Hippocampal formation (tissue), 2 donors: ENCODE data around the gene LGALS14.

Experiments
- DNase-seq, 2 donors: peaks; one replicate each; lab custom pipeline; 2025; lab: John Stamatoyannopoulos, UW

Gene LGALS14

DNA sequence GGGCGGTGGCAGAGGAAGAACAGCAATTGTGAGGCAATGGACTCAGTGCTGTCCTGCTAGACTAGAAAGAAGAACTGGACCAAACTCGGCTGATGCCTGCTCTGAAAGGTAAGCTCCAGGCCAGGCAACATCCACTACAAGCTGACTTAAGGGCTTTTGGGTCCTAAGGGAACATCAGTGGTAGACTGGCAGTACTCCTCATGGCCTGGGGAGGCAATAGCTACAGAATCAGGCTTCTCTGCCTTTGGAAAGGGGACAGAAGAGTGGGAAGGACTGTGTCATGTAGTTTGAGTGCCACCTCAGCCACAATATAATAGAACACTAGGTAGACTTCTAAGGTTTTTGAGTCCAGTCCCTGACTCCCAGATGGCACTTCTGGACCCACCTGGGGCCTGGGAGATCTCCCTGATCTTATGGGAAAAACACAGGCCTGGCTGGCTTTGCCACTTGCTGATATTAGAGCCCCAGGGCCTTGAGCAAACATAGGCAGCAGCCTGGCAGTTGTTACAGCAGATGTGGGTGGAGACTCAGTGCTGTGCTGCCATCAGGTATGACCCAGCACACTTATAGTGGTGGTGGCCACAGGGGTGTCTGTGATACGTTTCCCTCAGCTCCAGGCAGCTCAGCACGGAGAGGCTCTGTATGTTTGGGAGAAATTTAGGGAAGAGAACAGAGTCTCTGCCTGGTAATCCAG is 42.7 kb downstream of the LGALS14 start:
- no peak for DNase-seq

DNA sequence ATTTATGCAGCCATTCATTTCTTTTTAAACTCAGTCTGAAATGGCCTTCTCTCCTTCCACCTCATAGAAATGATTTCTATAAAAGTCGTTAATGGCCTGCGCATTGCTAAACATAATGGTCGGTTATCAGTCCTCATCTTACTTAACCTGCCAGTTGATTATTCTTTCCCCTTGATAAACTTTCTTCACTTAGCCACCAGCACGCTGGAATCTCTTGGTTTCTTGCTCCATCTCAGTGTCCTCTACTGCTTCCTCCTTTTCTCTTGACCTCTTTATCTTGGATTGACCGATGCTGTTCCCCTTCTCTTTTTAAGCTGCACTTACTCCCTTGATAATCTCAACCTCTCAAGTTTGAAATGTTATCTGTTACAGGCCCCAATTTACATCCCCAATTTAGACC is 45.7 kb downstream of the LGALS14 start:
- DNase-seq: no peak

DNA sequence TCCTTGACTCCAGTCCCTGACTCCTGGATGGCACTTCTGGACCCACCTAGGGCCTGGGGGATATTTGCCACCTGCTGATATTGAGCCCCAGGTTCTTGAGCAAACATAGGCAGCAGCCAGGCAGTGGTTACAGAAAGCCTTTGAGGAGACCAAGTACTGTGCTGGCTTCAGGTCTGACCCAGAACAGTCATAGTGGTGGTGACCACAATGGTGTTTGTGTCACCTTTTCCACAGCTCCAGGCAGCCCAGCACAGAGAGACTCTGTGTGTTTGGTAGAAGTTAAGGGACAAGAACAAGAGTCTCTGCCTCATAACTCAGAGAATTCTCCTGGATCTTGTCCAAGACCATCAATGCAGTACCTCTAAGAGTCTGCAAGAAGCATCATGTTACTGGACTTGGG is 48.1 kb downstream of the LGALS14 start:
- DNase-seq: no peak

DNA sequence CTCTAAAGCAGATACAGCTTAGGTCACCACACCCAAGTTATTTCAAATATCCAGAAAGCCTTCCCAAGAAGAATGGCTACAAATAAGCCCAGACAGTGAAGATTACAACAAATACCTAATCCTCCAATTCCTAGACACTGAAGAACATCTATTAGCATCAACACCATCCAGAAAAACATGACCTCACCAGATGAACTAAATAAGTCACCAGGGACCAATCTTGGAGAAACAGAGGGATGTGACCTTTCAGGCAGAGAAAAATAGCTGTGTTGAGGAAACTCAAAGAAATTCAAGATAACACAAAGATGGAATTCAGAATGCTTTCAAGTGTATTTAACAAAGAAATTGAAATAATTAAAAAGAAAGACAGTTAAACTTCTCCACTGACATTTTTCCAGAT is 48.5 kb downstream of the LGALS14 start:
- no peak for DNase-seq

DNA sequence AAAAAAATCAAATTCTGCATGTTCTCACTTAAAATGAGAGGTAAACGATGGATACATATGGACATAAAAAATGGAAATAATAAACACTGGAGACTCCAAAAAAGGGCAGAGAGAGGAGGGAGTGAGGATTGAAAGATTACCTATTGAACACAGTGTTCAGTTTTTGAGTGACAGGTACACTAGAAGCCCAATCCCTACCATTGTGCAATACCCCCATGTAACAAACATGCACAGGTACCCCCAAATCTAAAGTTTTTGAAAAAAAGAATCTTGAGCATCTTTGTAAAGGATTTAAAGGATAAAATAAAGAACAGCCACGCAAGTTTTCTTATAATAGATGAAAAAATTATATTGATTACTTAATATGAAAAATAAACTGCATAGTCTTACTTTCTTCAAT is 50.3 kb downstream of the LGALS14 start:
- no peak for DNase-seq

DNA sequence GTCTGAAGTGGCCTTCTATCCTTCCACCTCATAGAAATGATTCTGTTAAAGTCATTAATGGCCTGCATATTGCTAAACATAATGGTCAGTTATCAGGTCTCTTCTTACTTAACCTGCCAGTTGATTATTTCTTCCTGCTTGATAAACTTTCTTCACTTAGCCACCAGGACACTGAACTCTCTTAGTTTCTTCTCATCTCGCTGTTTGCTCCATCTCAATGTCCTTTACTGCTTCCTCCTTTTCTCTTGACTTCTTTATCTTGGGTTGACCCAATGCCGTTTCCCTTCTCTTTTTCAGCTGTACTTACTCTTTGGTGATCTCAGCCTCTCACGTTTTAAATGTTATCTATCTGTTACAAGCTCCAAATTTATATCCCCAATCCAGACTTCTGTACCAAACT is 50.7 kb downstream of the LGALS14 start:
- no peak for DNase-seq
